Mucosa of descending colon (tissue), 3 donors: ENCODE data around the gene SHC3. TPM values are rescaled to one million over a fixed set of nuclear protein-coding genes. Genes with fewer than 3 reads are reported as not detected.

Source experiments
- ATAC-seq: fragments of 200-7000 bp; cut with Tn5 transposase; one replicate; pipeline ENCODE4 v1.9.1; 2020; ENCODE audit warnings: mild to moderate bottlenecking, moderate library complexity
- DNase-seq, 3 donors: peaks; one replicate each; pipeline ENCODE4 v3.0.0-alpha.2; 2020
- H3K36me3 ChIP-seq: fragments of 200-600 bp; one replicate; pipeline ENCODE4 v1.8.0; 2021; ENCODE audit warnings: low read depth, mild to moderate bottlenecking
- H3K4me1 ChIP-seq: fragments of 200-600 bp; one replicate; pipeline ENCODE4 v1.8.0; 2021; ENCODE audit warnings: low read depth, mild to moderate bottlenecking
- H3K4me3 ChIP-seq: fragments of 200-600 bp; one replicate; pipeline ENCODE4 v1.8.0; 2021; ENCODE audit warnings: mild to moderate bottlenecking
- H3K9me3 ChIP-seq: fragments of 200-600 bp; one replicate; pipeline ENCODE4 v1.8.0; 2021; ENCODE audit warnings: mild to moderate bottlenecking
- intact Hi-C, 2 donors: fragments of 100-400 bp; cut with DNase I in 1 of 2; cut with micrococcal nuclease in 1 of 2; formaldehyde crosslinking; loops; one replicate each; pipeline versions ENCODE4 v1.11.0 to v1.11.1; 2022; cut with DNase I, micrococcal nuclease
- total RNA-seq, 3 donors: library from RNA; stranded (reverse); fragmentation: NEBNext Ultra II Directional in 2 of 3; extraction: Animal tissue kit (Norgen Biotek cat#: 25700) in 2 of 3; gene quantifications; one replicate each; pipeline versions ENCODE4 v1.2.1 to v1.2.4, GENCODE V29; 2021 to 2023
- TF ChIP-seq, protein P1 (sequence below): fragments of 200-600 bp; IDR thresholded peaks from one replicate; pipeline ENCODE4 v1.8.0; 2022; ENCODE audit warnings: antibody characterized with exemption, mild to moderate bottlenecking
- donor health status: DM: no; HTN: no; CAD: no; lungs with moderate emphysema.
- donor health status: DM: no; HTN: no; CAD: no.
- donor health status: DM: no; HTN: yes; CAD: no.

SHC3 gene
- total RNA-seq, 3 donors from 2014 or later: 0.35 to 4.8 (median 1.5) TPM

DNA sequence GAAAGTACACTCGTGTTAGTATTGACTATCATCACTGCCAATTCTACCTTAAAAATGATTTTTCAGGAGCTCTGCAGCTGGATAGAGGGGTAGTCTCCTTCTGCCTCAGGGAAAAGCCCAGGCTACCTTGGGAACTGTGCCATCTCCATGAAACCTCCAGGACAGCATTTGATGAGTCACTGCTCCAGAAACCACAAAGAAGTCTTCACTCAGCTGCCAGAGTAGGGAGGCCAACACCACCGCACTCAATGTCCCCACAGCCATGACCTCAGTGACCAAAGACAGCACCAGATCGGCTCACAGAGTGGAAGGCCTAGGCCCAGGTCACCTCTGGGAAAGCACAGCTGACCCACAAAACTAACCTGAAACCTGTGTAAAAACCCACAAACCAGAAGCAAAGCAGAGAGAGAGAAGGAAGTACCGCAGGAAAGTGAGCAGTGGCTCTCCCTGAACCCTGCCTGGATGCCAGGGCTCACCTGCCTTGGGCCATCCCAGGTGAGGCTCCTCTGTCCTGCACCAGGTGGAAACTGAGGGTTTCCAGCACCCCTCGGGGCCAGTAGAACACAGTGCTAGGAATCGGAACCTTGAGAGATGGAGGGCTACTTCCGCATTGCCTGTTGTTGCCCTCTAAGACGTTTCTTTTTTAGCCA, 157.3 kb downstream of the SHC3 start:
- Histone ChIP-seq H3K4me1 (no peaks in the 10 kb centered on the region), H3K4me3 (no peak overlapping the region), H3K9me3 (no peaks in the 10 kb centered on the region), H3K36me3 (no peaks in the 10 kb centered on the region)
- TF ChIP-seq, protein P1, sequence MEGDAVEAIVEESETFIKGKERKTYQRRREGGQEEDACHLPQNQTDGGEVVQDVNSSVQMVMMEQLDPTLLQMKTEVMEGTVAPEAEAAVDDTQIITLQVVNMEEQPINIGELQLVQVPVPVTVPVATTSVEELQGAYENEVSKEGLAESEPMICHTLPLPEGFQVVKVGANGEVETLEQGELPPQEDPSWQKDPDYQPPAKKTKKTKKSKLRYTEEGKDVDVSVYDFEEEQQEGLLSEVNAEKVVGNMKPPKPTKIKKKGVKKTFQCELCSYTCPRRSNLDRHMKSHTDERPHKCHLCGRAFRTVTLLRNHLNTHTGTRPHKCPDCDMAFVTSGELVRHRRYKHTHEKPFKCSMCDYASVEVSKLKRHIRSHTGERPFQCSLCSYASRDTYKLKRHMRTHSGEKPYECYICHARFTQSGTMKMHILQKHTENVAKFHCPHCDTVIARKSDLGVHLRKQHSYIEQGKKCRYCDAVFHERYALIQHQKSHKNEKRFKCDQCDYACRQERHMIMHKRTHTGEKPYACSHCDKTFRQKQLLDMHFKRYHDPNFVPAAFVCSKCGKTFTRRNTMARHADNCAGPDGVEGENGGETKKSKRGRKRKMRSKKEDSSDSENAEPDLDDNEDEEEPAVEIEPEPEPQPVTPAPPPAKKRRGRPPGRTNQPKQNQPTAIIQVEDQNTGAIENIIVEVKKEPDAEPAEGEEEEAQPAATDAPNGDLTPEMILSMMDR: no peak
- intact Hi-C loops: no loop called here
- DNase-seq (no peak), ATAC-seq (peak; percentile 43)

DNA sequence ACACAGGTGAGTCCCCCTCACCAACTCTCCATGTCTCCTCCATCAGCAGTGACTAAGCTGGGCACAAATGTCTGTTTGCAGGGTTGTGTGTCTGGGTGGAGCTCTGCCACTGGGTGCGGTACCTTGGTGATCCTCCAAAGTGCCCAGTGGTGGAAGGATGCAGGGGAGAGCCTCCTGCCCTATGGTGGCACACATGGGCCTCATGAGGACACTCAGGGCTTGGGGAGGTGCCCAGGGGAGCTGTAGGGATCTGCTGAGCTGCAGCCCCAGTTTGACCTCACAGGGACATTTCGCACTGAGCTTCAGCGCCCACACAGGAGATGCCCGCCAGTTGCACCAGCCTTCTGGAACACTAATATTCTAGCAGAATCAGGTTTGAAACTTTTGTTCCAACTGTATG, 157.9 kb downstream of the SHC3 start:
- Histone ChIP-seq H3K9me3 (no peaks in the 10 kb centered on the region), H3K4me3 (no peak overlapping the region), H3K36me3 (no peaks in the 10 kb centered on the region), H3K4me1 (no peaks in the 10 kb centered on the region)
- TF ChIP-seq, protein P1: no peak
- DNase-seq: no peak
- ATAC-seq: no peak
- intact Hi-C loops: no loop called here

DNA sequence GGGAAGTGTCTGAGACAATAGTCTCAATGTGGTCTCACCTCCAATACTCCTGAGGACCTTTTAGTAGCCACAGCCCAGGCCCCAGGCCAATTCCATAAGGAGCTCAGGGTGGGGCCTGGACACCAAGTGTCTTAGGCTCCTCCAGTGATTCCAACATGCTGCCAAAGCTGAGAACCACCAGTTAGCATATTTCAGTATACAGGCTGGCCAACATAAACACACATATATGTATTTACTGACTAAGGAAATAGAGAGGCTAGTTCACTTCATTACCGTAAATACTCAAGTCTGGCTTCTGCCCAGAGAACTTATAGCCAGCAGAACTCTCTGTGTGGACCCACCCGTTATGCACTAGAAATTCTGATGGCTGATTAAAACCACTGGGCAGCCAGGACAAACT, 163.3 kb downstream of the SHC3 start:
- TF ChIP-seq, protein P1: no peak
- H3K9me3 ChIP-seq: no peaks in the 10 kb centered on the region
- DNase-seq (no peak), ATAC-seq (no peak)
- intact Hi-C loops: no loop called here
- no peaks in the 10 kb centered on the region for H3K36me3 ChIP-seq
- no peak overlapping the region for H3K4me3 ChIP-seq
- H3K4me1 ChIP-seq: no peaks in the 10 kb centered on the region

DNA sequence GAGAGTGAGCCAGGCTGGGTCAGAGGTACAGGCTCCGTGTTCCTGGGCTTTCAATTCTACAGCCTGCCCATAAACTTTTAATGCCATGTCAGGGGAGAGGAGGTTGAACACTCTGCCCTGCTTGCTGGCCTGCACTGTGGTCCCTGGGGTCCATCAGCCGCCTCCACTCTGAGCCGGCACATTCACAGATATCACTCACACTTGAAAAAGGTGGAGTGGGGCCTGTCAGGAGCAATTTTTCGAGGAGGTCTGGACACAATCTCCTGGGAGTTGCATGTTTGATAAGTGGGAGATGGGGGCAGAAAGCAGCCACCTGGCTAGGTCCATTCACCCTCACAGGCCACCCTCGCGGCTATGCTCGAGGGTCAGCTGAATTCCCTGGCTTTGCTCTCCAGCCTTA, 164.5 kb downstream of the SHC3 start:
- DNase-seq (no peak), ATAC-seq (no peak)
- intact Hi-C loops: no loop called here

DNA sequence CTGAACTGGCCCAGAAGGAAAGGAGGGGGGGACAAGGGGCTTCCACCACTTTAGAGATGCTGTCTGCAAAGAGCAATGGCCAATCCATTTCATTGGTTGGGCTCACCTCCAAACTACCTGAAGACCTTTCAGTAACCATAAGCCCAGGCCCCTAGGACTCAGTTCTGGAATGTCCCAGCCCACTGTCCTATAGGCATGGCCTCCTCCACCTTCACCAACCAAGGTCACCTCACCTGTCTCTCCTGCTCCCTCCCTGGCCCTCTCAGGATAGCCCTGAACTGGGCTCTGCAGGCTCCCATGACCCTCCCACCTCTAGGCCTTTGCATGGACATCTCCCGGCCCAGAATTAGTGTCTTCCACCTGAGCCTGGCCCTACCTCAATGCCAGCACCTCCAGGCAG, 165.0 kb downstream of the SHC3 start:
- TF ChIP-seq, protein P1: no peak
- no peak for DNase-seq
- no peak for ATAC-seq
- H3K9me3 ChIP-seq: no peaks in the 10 kb centered on the region
- intact Hi-C loops: no loop called here
- H3K4me3 ChIP-seq: no peak overlapping the region
- H3K4me1 ChIP-seq: no peaks in the 10 kb centered on the region
- H3K36me3 ChIP-seq: no peaks in the 10 kb centered on the region

More for the DNA sequence above, 164.5 kb downstream of the SHC3 start:
- Histone ChIP-seq H3K4me3 (no peak overlapping the region), H3K4me1 (no peaks in the 10 kb centered on the region), H3K36me3 (no peaks in the 10 kb centered on the region), H3K9me3 (no peaks in the 10 kb centered on the region)
- TF ChIP-seq, protein P1: no peak
